G401 (cell line): ENCODE results near the gene NXT1. TPM values are rescaled to one million over a fixed set of nuclear protein-coding genes. Genes with fewer than 3 reads are reported as not detected.
"Not testable (repeated sequence)": the region's sequence is repeated elsewhere in the genome, so short reads cannot be mapped to it uniquely, and the experiment has no call there.

Experiments
- DNase-seq: peaks from one replicate; pipeline ENCODE4 v3.0.0-alpha.2; 2015; ENCODE audit warnings: low spot score
- in situ Hi-C: cut with HindIII; loops from 2 replicates; pipeline ENCODE4 v1.10.0; 2016; ENCODE audit warnings: low sequenced_read_pairs, mixed read lengths
- total RNA-seq: library from RNA; depleted of rRNA; stranded (reverse); fragments of >200 nt; shearing (Covaris generic); gene quantifications from 2 replicates; pipeline ENCODE4 v1.2.3, GENCODE V29; 2014

The NXT1 gene
- total RNA-seq, 1 experiment from 2014 or later: 54.8 TPM

- DNase-seq: no peak
- in situ Hi-C loops: no loop called here
Measured at GRCh38 chr20:23326774-23327173, 23.8 kb upstream of the NXT1 start.

DNA sequence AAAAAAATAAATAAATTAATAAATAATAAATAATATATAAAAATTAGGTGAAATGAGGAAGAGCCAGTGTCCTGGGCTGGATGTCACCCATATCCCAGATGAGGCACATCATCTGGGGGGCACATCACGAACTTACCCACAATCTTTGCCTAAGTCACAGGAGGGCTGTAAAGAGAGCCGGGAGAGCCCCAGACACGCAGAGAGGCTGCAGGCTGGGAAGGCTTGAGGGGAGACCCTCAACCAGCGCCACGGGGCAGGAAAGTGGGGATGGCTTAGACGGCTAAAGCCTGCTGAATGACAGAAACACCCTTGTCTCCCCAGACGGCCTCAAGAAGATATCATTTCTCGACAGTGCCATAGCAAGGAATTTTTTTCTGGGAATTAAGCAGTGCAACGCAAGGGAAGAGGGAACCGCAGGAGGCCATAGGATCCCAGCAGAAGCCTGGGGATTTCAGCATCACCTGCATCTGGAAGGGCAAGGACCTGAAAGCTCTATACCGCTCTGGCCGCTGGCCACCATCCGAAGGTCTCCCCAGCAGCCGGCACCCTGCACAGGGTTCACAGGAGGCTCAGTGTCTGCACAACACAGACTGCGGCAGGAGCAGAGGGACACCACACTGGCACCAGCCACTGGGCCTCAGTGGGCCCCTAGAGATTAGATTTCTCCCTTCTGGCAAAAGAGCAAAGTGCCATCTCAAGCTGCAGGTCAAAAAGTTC lies 22.8 kb upstream of the NXT1 start:
- no peak for DNase-seq
- in situ Hi-C loops: no loop called here

- in situ Hi-C loops: no loop called here
- no peak for DNase-seq
Measured at GRCh38 chr20:23331450-23332350, 18.9 kb upstream of the NXT1 start.

DNA sequence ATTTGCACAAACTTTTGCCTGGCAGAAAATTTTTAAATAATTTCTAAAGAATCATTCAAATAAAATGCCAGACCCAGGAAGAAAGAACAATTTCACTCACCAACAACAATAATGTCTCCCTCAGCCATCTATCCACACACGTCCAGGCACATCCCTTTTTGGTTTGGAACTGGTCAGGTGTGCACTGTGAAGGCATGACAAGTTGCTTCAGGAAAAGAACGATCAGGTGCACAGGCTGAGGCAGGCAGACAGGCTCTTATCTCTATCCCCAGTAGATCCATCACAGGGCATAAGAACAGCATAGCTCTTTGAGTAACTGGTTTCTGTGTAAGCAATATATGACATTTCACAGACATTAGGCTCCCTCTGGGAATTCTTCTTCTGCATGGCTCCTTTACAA lies 18.1 kb upstream of the NXT1 start:
- in situ Hi-C loops: no loop called here
- no peak for DNase-seq

GRCh38 chr20:23334111-23334510 lies 16.5 kb upstream of the NXT1 start:
- no peak for DNase-seq
- in situ Hi-C loops: no loop called here

- no peak for DNase-seq
- in situ Hi-C loops: no loop called here
Measured at GRCh38 chr20:23335521-23335920, 15.1 kb upstream of the NXT1 start.

DNA sequence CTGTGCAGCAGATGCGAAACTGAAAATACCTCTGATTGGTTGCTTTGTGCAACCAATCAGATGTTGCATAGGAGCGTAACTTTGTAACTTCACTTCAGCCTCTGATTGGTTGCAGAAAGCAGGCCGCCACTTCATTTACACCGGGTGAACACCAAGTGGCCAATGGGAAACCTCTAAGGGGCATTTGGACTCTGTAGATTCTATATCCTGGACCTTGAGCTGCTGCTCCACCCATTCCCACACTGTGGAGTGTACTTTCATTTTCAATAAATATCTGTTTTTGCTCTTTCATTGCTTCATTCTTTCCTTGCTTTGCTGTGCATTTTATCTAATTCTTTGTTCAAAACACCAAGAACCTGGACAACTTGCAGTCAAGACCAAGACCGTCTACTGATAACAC lies 14.1 kb upstream of the NXT1 start:
- in situ Hi-C loops: no loop called here

GRCh38 chr20:23337312-23337711 lies 13.3 kb upstream of the NXT1 start:
- in situ Hi-C loops: no loop called here
- peak; percentile 44 for DNase-seq

More for the DNA sequence above, 14.1 kb upstream of the NXT1 start:
- DNase-seq: no peak

DNA sequence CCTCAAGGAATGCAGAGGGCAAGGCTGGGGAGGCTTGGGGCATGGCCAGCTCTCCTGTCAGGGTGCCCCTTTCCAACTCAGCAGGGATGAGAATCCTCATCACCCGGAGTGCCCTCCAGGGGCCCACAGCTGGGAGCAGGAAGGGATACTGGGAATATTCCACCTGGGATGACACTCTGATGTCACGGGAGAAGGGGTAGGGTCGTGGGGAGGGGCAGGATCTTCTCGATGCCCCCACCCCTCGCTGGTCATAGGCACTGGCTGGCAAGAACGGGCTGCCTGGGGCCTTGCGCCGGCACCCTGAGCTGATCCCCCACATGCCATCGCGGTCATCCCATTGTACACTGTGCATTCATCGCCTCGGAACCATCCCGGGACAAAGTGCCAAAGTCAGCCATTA lies 10.6 kb upstream of the NXT1 start:
- DNase-seq: no peak
- in situ Hi-C loops: no loop called here

DNA sequence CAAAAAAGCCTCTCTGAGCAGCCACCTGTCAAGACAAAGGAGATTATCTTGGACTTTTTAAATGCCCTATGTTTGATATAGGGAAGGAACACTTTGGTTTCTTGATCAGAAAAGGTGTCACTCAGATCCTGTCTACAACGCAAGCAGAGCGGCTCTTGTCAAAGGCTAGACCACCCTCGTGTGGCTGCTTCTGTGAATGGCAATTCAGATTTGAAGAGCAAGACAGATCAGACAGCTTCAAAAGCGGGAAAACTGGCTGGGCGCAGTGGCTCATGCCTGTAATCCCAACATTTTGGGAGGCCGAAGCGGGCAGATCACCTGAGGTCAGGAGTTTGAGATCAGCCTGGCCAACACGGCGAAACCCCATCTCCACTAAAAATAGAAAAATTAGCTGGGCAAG lies 10.1 kb upstream of the NXT1 start:
- DNase-seq: peak; percentile 88
- in situ Hi-C loops: no loop called here

DNA sequence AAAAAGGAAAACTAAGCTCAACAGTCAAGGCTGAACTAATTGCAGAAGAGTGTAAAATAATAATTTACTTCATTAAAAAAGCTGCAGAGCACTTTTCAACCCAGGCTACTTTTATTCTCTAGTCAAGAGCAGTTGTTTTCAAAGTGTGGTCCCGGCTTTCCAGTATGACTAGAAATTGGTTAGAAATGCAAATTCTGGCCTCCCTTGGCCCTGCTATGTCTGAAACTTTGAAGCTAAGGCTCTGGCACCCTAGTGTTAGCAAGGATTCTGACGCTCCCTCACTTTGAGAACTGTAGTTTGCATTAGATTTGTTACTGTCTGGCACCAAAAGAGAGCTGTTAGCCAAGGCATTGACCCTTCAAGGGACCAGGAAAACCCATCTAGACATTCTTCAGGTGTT lies 9.5 kb upstream of the NXT1 start:
- in situ Hi-C loops: no loop called here

DNA sequence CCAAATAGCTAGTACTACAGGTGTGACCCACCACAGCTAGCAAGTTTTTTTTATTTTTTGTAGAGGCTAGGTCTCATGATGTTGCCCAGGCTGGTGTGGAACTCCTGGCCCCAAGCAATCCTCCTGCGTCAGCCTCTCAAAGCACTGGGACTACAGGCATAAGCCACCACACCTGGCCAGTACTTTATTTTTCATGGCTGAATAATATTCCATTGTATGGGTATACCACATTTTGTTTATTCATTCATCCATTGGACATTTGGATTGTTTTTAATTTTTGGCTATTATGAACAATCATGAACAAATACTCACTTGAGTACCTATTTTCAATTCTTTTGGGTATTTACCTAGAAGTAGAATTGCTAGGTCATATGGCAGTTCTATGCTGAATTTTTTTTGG lies 7.0 kb upstream of the NXT1 start:
- in situ Hi-C loops: no loop called here
- DNase-seq: no peak

More for the DNA sequence above, 9.5 kb upstream of the NXT1 start:
- DNase-seq: no peak

DNA sequence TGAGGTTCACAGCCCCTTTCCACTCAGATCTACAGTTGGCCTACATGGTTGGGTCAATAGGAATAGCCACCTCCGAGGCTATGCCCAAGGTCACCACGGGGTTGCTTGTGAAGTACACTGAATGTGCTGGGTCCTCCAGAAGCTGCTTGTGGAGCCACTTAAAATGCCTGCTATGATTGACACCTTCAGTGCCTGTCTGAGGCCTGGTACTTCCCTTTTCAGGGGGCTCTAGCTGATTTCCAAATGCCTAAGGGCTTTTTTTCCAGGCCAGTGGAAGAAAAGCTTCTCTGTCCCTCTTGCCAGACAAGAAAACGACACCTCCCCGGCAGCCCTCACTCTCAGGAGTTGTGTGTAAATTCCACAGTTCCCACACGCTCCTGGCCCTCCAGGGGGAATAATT lies 6.3 kb upstream of the NXT1 start:
- in situ Hi-C loops: no loop called here

DNA sequence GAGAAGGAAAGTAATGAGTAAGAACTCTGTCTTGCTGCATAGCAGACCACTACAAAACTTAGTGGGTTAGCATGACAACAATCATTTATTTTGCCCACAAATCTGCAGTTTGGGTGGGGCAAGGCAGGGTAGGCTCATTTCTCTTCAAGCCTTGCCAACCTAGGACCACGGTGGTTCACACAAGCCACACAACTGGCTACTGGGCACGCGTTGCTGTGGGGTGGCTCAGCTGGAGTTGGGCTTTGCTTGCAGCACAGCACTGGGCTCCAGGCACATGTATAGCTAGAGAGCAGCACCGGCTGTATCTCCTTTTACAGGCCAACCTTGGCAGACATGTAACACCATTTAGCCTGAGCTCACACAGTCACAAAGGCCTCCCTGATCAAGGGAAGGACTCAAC lies 4.6 kb upstream of the NXT1 start:
- in situ Hi-C loops: no loop called here
- no peak for DNase-seq

More for the DNA sequence above, 6.3 kb upstream of the NXT1 start:
- no peak for DNase-seq

GRCh38 chr20:23347791-23348190 lies 2.8 kb upstream of the NXT1 start:
- in situ Hi-C loops: no loop called here
- DNase-seq: no peak

GRCh38 chr20:23348510-23348909 lies 2.1 kb upstream of the NXT1 start:
- in situ Hi-C loops, DNase-seq: not testable (repeated sequence)

DNA sequence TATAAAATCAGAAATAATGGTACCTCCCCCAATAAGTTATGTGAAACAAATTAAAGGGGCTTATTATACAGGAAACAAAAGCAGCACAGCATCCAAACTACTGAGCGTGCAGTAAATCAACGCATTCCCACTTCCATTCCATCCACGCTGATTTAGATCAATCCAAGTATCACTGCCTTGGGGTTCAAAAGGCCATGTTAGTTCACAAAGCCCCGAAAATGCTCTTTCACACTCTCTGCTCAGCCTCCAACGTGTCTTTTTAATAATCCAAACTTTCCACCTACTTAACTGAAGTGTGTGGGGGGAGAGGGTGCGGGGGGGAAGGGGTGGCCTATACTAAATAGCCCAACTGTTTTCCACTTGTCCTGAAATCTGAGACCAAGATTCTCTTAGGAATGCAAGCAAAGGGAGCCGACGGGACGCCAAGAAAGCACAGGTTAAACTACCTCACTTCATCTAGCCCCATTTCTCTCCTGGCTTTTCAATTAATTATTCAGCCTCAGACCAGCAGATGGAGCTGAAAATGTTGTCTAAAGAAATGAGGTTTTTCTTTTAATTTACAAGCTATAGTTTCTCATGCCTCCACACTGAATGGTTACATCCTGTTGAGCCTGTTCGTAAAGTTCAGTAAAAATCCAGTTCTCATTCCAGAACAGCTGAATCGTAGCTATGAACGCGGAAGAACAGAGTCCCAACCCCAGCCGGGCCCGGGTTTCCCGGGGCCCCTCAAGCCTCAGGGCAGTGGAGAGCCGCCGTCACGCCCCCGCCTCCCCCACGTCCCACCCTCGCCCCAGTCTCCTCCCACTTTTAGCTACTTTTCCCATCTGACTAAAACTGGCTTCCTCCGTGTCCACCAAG lies 1.0 kb upstream of the NXT1 start:
- peak; percentile 75 for DNase-seq
- in situ Hi-C loops: no loop called here

GRCh38 chr20:23350904-23351838 lies 580 bp downstream of the NXT1 start:
- in situ Hi-C loops: no loop called here

DNA sequence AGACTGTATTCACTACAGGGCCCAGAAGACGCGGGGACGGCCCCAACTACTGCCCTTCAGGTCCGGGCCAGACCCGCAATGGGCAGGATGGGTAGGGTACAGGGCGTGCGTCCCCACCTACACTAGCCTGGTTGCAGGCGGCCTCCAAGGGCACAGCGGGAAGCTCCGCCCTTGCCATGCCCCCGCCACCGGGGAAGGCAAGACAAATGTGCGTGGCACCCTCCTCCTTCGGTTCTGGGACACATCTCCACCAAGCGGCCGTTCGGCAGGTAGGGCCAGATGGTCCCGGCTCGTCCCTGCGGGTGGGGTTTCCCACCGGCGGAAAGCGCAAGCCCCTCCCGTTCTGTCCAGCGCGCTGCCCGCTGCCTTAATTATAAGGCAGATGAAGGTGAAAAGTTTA lies 5.6 kb downstream of the NXT1 start:
- in situ Hi-C loops: no loop called here
- no peak for DNase-seq

More at GRCh38 chr20:23350904-23351838, 580 bp downstream of the NXT1 start:
- peak; percentile 37 for DNase-seq
